CD4-positive, CD25-positive, alpha-beta regulatory T cell (primary cell): Measurements from ENCODE around the gene VPS13D. TPM values are rescaled to one million over a fixed set of nuclear protein-coding genes. Genes with fewer than 3 reads are reported as not detected.

Source experiments
- ATAC-seq, 2 donors: fragments of 150-1000 bp; cut with Tn5 transposase; one replicate each; pipeline ENCODE4 v1.10.0; 2021; ENCODE audit warnings: low read depth in 2 of 2, moderate number of reproducible peaks in 2 of 2, moderate library complexity in 1 of 2
- DNase-seq, 3 donors: peaks; one replicate each; pipeline versions ENCODE4 v3.0.0 to v3.0.0-alpha.2; 2012 to 2022; ENCODE audit warnings: mixed read lengths in 1 of 3
- H3K27ac ChIP-seq: one replicate; pipeline ENCODE4 v1.7.0; 2013; ENCODE audit warnings: mild to moderate bottlenecking, low read length; ENCODE audit not compliant: insufficient read depth, poor library complexity, severe bottlenecking
- H3K27me3 ChIP-seq: one replicate; pipeline ENCODE4 v1.7.0; 2013; ENCODE audit warnings: low read length; ENCODE audit not compliant: control insufficient read depth, insufficient read depth
- H3K36me3 ChIP-seq: one replicate; pipeline ENCODE4 v1.7.0; 2013; ENCODE audit warnings: mild to moderate bottlenecking, low read length, moderate library complexity; ENCODE audit not compliant: control insufficient read depth, insufficient read depth
- H3K4me1 ChIP-seq: 2 replicates; pipeline ENCODE4 v1.7.0; 2013; ENCODE audit warnings: mild to moderate bottlenecking, low read length; ENCODE audit not compliant: insufficient read depth, control insufficient read depth, poor library complexity, severe bottlenecking
- H3K4me3 ChIP-seq: one replicate; pipeline ENCODE4 v1.7.0; 2013; ENCODE audit warnings: low read depth, mild to moderate bottlenecking, low read length, moderate library complexity
- H3K9me3 ChIP-seq, 2 experiments: 1 replicate in 1 of 2; 2 replicates in 1 of 2; pipeline ENCODE4 v1.7.0; 2013; ENCODE audit warnings: low read length in 2 of 2, mild to moderate bottlenecking in 1 of 2, moderate library complexity in 1 of 2; ENCODE audit not compliant: control insufficient read depth in 2 of 2
- H3K27ac Mint-ChIP-seq, 3 donors: one replicate each; pipeline ENCODE4 v1.8.0; 2020 to 2022; ENCODE audit warnings: mild to moderate bottlenecking in 3 of 3, mixed read lengths in 3 of 3, moderate library complexity in 2 of 3
- H3K27me3 Mint-ChIP-seq: one replicate; pipeline ENCODE4 v1.8.0; 2022; ENCODE audit warnings: mild to moderate bottlenecking, mixed read lengths
- H3K36me3 Mint-ChIP-seq: one replicate; pipeline ENCODE4 v1.8.0; 2020; ENCODE audit warnings: mixed read lengths
- H3K4me1 Mint-ChIP-seq, 4 donors: one replicate each; pipeline ENCODE4 v1.8.0; 2020 to 2022; ENCODE audit warnings: mixed read lengths in 4 of 4, mild to moderate bottlenecking in 1 of 4
- H3K4me3 Mint-ChIP-seq, 4 donors: one replicate each; pipeline ENCODE4 v1.8.0; 2020 to 2022; ENCODE audit warnings: mild to moderate bottlenecking in 4 of 4, mixed read lengths in 4 of 4, moderate library complexity in 3 of 4
- H3K9me3 Mint-ChIP-seq, 7 donors: one replicate each; pipeline ENCODE4 v1.8.0; 2020 to 2022; ENCODE audit warnings: mixed read lengths in 7 of 7, mild to moderate bottlenecking in 3 of 7, moderate library complexity in 2 of 7
- polyA plus RNA-seq, 4 donors: library from polyadenylated mRNA; unstranded; fragments of 300-500 nt; fragmentation: Illumina TruSeq; gene quantifications; one replicate each; pipeline ENCODE4 v1.2.3, GENCODE V29; 2021
- total RNA-seq: library from RNA; stranded (reverse); gene quantifications from one replicate; pipeline ENCODE4 v1.2.3, GENCODE V29; 2022

Gene VPS13D
- total and polyA plus RNA-seq, 5 donors from 2014 or later = 8.1 to 96.0 (median 10.3) TPM

GRCh38 chr1:12244585-12244984, 14.8 kb downstream of the VPS13D start:
- ATAC-seq (no peak), DNase-seq (no peak)
- Mint-ChIP-seq H3K9me3 (no peaks in the 10 kb centered on the region), H3K4me3 (no peak overlapping the region), H3K27me3 (no peaks in the 10 kb centered on the region), H3K27ac (peak overlapping the region in 2 of 3 donors; percentile 6 to 39), H3K36me3 (peaks cover 51% of the 10 kb centered on the region), H3K4me1 (peaks cover 5 to 15% (median 11%) of the 10 kb centered on the region in 4 donors)
- H3K27me3 ChIP-seq = no peaks in the 10 kb centered on the region
- no peak overlapping the region for H3K27ac ChIP-seq
- H3K9me3 ChIP-seq = no peaks in the 10 kb centered on the region
- peaks cover 75% of the 10 kb centered on the region for H3K36me3 ChIP-seq
- H3K4me3 ChIP-seq = no peak overlapping the region
- no peaks in the 10 kb centered on the region for H3K4me1 ChIP-seq

- Histone ChIP-seq H3K36me3 (peaks cover 78% of the 10 kb centered on the region), H3K27ac (no peak overlapping the region), H3K27me3 (no peaks in the 10 kb centered on the region), H3K4me1 (no peaks in the 10 kb centered on the region), H3K4me3 (no peak overlapping the region), H3K9me3 (no peaks in the 10 kb centered on the region)
- no peaks in the 10 kb centered on the region for H3K27me3 Mint-ChIP-seq
- peak overlapping the region in 1 of 3 donors; percentile 39 for H3K27ac Mint-ChIP-seq
- H3K36me3 Mint-ChIP-seq = peaks cover 55% of the 10 kb centered on the region
- ATAC-seq (no peak), DNase-seq (no peak)
- peaks cover 5 to 10% (median 8%) of the 10 kb centered on the region in 4 donors for H3K4me1 Mint-ChIP-seq
- H3K9me3 Mint-ChIP-seq = no peaks in the 10 kb centered on the region
- no peak overlapping the region for H3K4me3 Mint-ChIP-seq
Measured at GRCh38 chr1:12245116-12245515, 15.3 kb downstream of the VPS13D start.

GRCh38 chr1:12245733-12246132, 15.9 kb downstream of the VPS13D start:
- Mint-ChIP-seq H3K27me3 (no peaks in the 10 kb centered on the region), H3K4me3 (no peak overlapping the region), H3K4me1 (peaks cover 5 to 10% (median 8%) of the 10 kb centered on the region in 4 donors), H3K36me3 (peaks cover 61% of the 10 kb centered on the region), H3K27ac (no peak overlapping the region), H3K9me3 (no peaks in the 10 kb centered on the region)
- H3K4me3 ChIP-seq = no peak overlapping the region
- H3K27ac ChIP-seq = no peak overlapping the region
- no peaks in the 10 kb centered on the region for H3K27me3 ChIP-seq
- peaks cover 84% of the 10 kb centered on the region for H3K36me3 ChIP-seq
- no peak for DNase-seq
- ATAC-seq = no peak
- H3K4me1 ChIP-seq = no peaks in the 10 kb centered on the region
- no peaks in the 10 kb centered on the region for H3K9me3 ChIP-seq

GRCh38 chr1:12246584-12246983, 16.8 kb downstream of the VPS13D start:
- no peak overlapping the region for H3K27ac ChIP-seq
- no peaks in the 10 kb centered on the region for H3K4me1 ChIP-seq
- no peak for DNase-seq
- Mint-ChIP-seq H3K27ac (peak overlapping the region in 1 of 3 donors; percentile 42), H3K27me3 (no peaks in the 10 kb centered on the region), H3K4me1 (peaks cover 5 to 6% (median 5%) of the 10 kb centered on the region in 4 donors), H3K36me3 (peaks cover 62% of the 10 kb centered on the region), H3K4me3 (no peak overlapping the region), H3K9me3 (no peaks in the 10 kb centered on the region)
- no peak for ATAC-seq
- H3K9me3 ChIP-seq = no peaks in the 10 kb centered on the region
- no peaks in the 10 kb centered on the region for H3K27me3 ChIP-seq
- H3K4me3 ChIP-seq = no peak overlapping the region
- H3K36me3 ChIP-seq = peaks cover 83% of the 10 kb centered on the region

- Histone ChIP-seq H3K36me3 (peaks cover 84% of the 10 kb centered on the region), H3K27ac (no peak overlapping the region), H3K4me3 (no peak overlapping the region), H3K27me3 (no peaks in the 10 kb centered on the region), H3K4me1 (no peaks in the 10 kb centered on the region), H3K9me3 (no peaks in the 10 kb centered on the region)
- no peak overlapping the region for H3K27ac Mint-ChIP-seq
- H3K36me3 Mint-ChIP-seq = peaks cover 65% of the 10 kb centered on the region
- no peak overlapping the region for H3K4me3 Mint-ChIP-seq
- H3K27me3 Mint-ChIP-seq = no peaks in the 10 kb centered on the region
- no peak for DNase-seq
- no peaks in the 10 kb centered on the region for H3K9me3 Mint-ChIP-seq
- H3K4me1 Mint-ChIP-seq = peaks cover 2 to 6% (median 2%) of the 10 kb centered on the region in 4 donors
- no peak for ATAC-seq
Measured at GRCh38 chr1:12249181-12249580, 19.4 kb downstream of the VPS13D start.

DNA sequence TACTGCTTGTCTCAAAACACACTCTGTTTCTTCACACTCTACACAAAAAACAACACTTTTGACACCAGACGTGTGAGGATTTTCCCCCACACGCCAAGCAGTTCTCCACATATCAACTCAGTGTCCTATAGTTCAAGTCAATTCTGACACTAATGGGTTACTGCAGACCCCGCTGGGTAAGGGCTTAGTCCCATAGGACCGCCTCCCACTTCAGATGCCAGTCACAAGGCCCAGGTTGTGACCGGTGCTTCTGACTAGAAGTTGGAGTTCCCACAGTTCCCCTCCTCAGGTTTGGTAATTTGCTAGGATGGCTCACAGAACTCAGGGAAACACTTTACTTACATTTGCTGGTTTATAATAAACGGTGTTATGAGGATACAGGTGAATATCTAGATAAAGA, 19.9 kb downstream of the VPS13D start:
- peaks cover 60% of the 10 kb centered on the region for H3K36me3 Mint-ChIP-seq
- DNase-seq = no peak
- no peak overlapping the region for H3K27ac Mint-ChIP-seq

DNA sequence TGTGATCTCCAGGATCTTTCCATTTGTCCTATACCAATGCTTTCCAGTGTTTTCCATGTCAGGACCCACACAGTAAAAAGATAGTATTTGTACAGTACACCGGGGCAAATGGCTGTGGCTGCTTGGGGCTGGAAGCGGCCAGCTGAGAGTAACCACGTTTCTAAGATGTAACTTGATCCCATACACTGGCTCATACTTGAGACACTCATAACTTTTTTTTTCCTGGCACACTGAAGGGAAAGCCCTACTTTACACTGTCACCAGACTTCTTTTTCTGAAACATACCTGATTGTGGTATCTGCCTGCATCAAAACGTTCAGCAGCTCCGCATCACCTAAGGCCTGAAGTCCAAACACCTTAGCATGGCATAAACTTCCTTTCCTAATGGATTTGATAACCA, 21.6 kb downstream of the VPS13D start:
- Histone ChIP-seq H3K27me3 (no peaks in the 10 kb centered on the region), H3K4me1 (no peaks in the 10 kb centered on the region), H3K36me3 (peaks cover 79% of the 10 kb centered on the region), H3K4me3 (no peak overlapping the region), H3K9me3 (no peaks in the 10 kb centered on the region), H3K27ac (no peak overlapping the region)
- peaks cover 0 to 2% (median under 1%) of the 10 kb centered on the region in 4 donors for H3K4me1 Mint-ChIP-seq
- no peak for DNase-seq
- no peak for ATAC-seq
- H3K4me3 Mint-ChIP-seq = no peak overlapping the region
- no peaks in the 10 kb centered on the region for H3K9me3 Mint-ChIP-seq
- no peaks in the 10 kb centered on the region for H3K27me3 Mint-ChIP-seq
- peaks cover 54% of the 10 kb centered on the region for H3K36me3 Mint-ChIP-seq
- no peak overlapping the region for H3K27ac Mint-ChIP-seq

More for the DNA sequence above, 19.9 kb downstream of the VPS13D start:
- H3K27me3 Mint-ChIP-seq = no peaks in the 10 kb centered on the region
- ATAC-seq = no peak
- no peaks in the 10 kb centered on the region for H3K4me1 ChIP-seq
- no peaks in the 10 kb centered on the region for H3K27me3 ChIP-seq
- no peak overlapping the region for H3K4me3 Mint-ChIP-seq
- no peaks in the 10 kb centered on the region for H3K9me3 ChIP-seq
- no peak overlapping the region for H3K27ac ChIP-seq
- peaks cover 83% of the 10 kb centered on the region for H3K36me3 ChIP-seq
- no peak overlapping the region for H3K4me3 ChIP-seq
- peaks cover 0 to 3% (median under 1%) of the 10 kb centered on the region in 4 donors for H3K4me1 Mint-ChIP-seq
- no peaks in the 10 kb centered on the region for H3K9me3 Mint-ChIP-seq

GRCh38 chr1:12255913-12256312, 26.1 kb downstream of the VPS13D start:
- H3K4me1 ChIP-seq = no peaks in the 10 kb centered on the region
- no peak overlapping the region for H3K4me3 Mint-ChIP-seq
- no peaks in the 10 kb centered on the region for H3K27me3 ChIP-seq
- peaks cover 89% of the 10 kb centered on the region for H3K36me3 ChIP-seq
- H3K27ac ChIP-seq = no peak overlapping the region
- H3K4me1 Mint-ChIP-seq = peaks cover 0 to 8% (median 2%) of the 10 kb centered on the region in 4 donors
- no peaks in the 10 kb centered on the region for H3K27me3 Mint-ChIP-seq
- no peak overlapping the region for H3K27ac Mint-ChIP-seq
- H3K36me3 Mint-ChIP-seq = peaks cover 59% of the 10 kb centered on the region
- ATAC-seq (no peak), DNase-seq (no peak)
- no peaks in the 10 kb centered on the region for H3K9me3 ChIP-seq
- no peak overlapping the region for H3K4me3 ChIP-seq
- no peaks in the 10 kb centered on the region for H3K9me3 Mint-ChIP-seq
